Loucy (cell line): ENCODE results near the gene RIMBP2.

ENCODE experiments used
- H2AFZ ChIP-seq: fragments of 200-600 bp; sonication (generic); 2 replicates; pipeline ENCODE4 v1.6.0; 2016; ENCODE audit warnings: antibody characterized with exemption, mild to moderate bottlenecking, low read length, moderate library complexity
- H3F3A ChIP-seq: fragments of 200-600 bp; 2 replicates; pipeline ENCODE4 v1.6.0; 2016; ENCODE audit warnings: antibody characterized with exemption, low read depth, mild to moderate bottlenecking
- H3K27me3 ChIP-seq: fragments of 200-600 bp; sonication (generic); 2 replicates; pipeline ENCODE4 v1.6.1; 2014; ENCODE audit warnings: low read length, mild to moderate bottlenecking; ENCODE audit not compliant: insufficient read depth, poor library complexity, severe bottlenecking
- H3K36me3 ChIP-seq: fragments of 200-600 bp; sonication (generic); 2 replicates; pipeline ENCODE4 v1.6.1; 2016; ENCODE audit warnings: low read length; ENCODE audit not compliant: insufficient read depth
- H3K4me1 ChIP-seq: fragments of 200-600 bp; sonication (generic); 2 replicates; pipeline ENCODE4 v1.5.1; 2014; ENCODE audit warnings: low read length, mild to moderate bottlenecking; ENCODE audit not compliant: insufficient read depth, poor library complexity, severe bottlenecking
- H3K4me2 ChIP-seq: fragments of 200-600 bp; sonication (generic); 2 replicates; pipeline ENCODE4 v1.6.0; 2014; ENCODE audit warnings: antibody characterized with exemption, low read length, low read depth, mild to moderate bottlenecking; ENCODE audit not compliant: poor library complexity, severe bottlenecking
- H3K4me3 ChIP-seq: fragments of 200-600 bp; sonication (generic); 2 replicates; pipeline ENCODE4 v1.5.1; 2014; ENCODE audit warnings: low read length, mild to moderate bottlenecking, mixed read lengths; ENCODE audit not compliant: poor library complexity, severe bottlenecking
- H3K79me2 ChIP-seq: fragments of 200-600 bp; sonication (generic); 2 replicates; pipeline ENCODE4 v1.6.1; 2014; ENCODE audit warnings: low read length; ENCODE audit not compliant: insufficient read depth
- H3K9ac ChIP-seq: fragments of 200-600 bp; sonication (generic); 2 replicates; pipeline ENCODE4 v1.6.0; 2014; ENCODE audit warnings: mild to moderate bottlenecking, low read depth, low read length, moderate library complexity; ENCODE audit not compliant: poor library complexity, severe bottlenecking
- H3K9me2 ChIP-seq: fragments of 200-600 bp; sonication (generic); replicated peaks from 2 replicates; pipeline ENCODE4 v1.6.1; 2016; ENCODE audit warnings: low read depth, low read length, mixed read lengths
- H3K9me3 ChIP-seq: fragments of 200-600 bp; sonication (generic); 2 replicates; pipeline ENCODE4 v1.6.1; 2014; ENCODE audit warnings: mild to moderate bottlenecking, antibody characterized with exemption, low read length, low read depth; ENCODE audit not compliant: insufficient read depth
- H4K20me1 ChIP-seq: fragments of 200-600 bp; sonication (generic); 2 replicates; pipeline ENCODE4 v1.6.0; 2014; ENCODE audit warnings: antibody characterized with exemption, low read length, mild to moderate bottlenecking; ENCODE audit not compliant: insufficient read depth, poor library complexity, severe bottlenecking
- CTCF ChIP-seq: fragments of 200-600 bp; sonication (generic); conservative IDR thresholded peaks from 2 replicates; pipeline ENCODE4 v1.5.1; 2014; ENCODE audit warnings: mild to moderate bottlenecking, antibody characterized with exemption, low read length
- EZH2phosphoT487 ChIP-seq: fragments of 200-600 bp; IDR thresholded peaks from 2 replicates; pipeline ENCODE4 v1.6.1; 2018; ENCODE audit warnings: antibody characterized with exemption, mild to moderate bottlenecking, moderate library complexity, borderline replicate concordance

The RIMBP2 gene

DNA sequence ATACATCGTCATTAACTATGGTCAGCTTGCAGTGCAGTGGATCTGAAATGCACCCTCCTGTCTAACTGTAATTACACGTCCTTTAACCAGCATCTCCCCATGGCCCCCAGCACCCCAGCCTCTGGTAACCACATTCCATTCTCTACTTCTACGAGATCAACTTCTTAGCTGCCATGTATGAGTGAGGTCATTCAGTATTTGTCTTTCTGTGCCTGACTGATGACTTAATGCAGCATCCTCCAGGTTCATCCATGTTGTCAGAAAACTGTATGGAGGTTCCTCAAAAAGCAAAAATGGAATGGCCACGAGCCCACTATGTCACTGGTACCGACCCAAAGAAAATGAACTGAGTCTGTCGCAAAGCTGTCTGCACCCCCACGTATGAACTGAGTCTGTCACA, 107.3 kb downstream of the RIMBP2 start:
- H3K9me2 ChIP-seq, result no peaks in the 10 kb centered on the region
- no peaks in the 10 kb centered on the region for H4K20me1 ChIP-seq
- peaks cover 3% of the 10 kb centered on the region; the same call in 1 of the 2 replicates for H3K9me3 ChIP-seq
- H3K4me3 ChIP-seq, result no peak overlapping the region
- no peaks in the 10 kb centered on the region for H3K79me2 ChIP-seq
- no peaks in the 10 kb centered on the region for H3F3A ChIP-seq
- H3K9ac ChIP-seq, result no peak overlapping the region
- H2AFZ ChIP-seq, result no peak overlapping the region
- no peaks in the 10 kb centered on the region for H3K36me3 ChIP-seq
- H3K27me3 ChIP-seq, result no peaks in the 10 kb centered on the region
- H3K4me1 ChIP-seq, result no peaks in the 10 kb centered on the region
- no peak overlapping the region for H3K4me2 ChIP-seq
- TF ChIP-seq CTCF, result no peak

- H3F3A ChIP-seq, result no peaks in the 10 kb centered on the region
- no peak overlapping the region for H3K4me3 ChIP-seq
- TF ChIP-seq EZH2phosphoT487, result no peak
- TF ChIP-seq CTCF, result no peak
- no peaks in the 10 kb centered on the region for H3K4me1 ChIP-seq
- H3K9ac ChIP-seq, result no peak overlapping the region
- no peaks in the 10 kb centered on the region for H4K20me1 ChIP-seq
- H2AFZ ChIP-seq, result no peak overlapping the region
- no peaks in the 10 kb centered on the region for H3K36me3 ChIP-seq
- H3K27me3 ChIP-seq, result no peaks in the 10 kb centered on the region
- no peaks in the 10 kb centered on the region for H3K79me2 ChIP-seq
- peaks cover 3% of the 10 kb centered on the region; the same call in 1 of the 2 replicates for H3K9me3 ChIP-seq
- H3K4me2 ChIP-seq, result no peak overlapping the region
- H3K9me2 ChIP-seq, result no peaks in the 10 kb centered on the region
Observed at GRCh38 chr12:130608132-130608531, 108.0 kb downstream of the RIMBP2 start.

DNA sequence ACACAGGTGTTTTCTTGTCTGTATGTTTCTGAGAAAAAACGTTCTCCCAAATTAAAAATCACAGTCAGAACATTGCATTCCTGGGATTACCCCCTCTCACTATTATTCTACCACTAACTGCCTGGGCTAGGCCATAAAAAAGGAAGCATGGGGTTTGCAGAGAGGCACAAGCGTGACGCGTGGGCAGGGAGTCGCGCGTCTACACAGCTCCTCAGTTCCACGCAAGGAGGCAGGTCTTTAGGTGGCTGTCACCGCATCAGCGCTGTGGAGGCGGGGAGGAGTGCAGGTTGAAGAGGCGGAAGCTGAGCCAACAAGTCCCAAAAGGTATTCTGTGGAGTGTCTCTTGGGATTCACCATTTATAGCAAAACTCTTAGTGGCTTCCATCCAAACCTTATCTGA, 109.9 kb downstream of the RIMBP2 start:
- Histone ChIP-seq H3K79me2 (no peaks in the 10 kb centered on the region), H4K20me1 (no peaks in the 10 kb centered on the region), H3K4me2 (no peak overlapping the region), H3K9me3 (no peaks in the 10 kb centered on the region), H3K9ac (no peak overlapping the region), H3K4me1 (no peaks in the 10 kb centered on the region), H3K4me3 (no peak overlapping the region), H3K9me2 (no peaks in the 10 kb centered on the region), H3K36me3 (no peaks in the 10 kb centered on the region), H3F3A (no peaks in the 10 kb centered on the region), H3K27me3 (no peaks in the 10 kb centered on the region), H2AFZ (no peak overlapping the region)
- no peak for TF ChIP-seq EZH2phosphoT487
- no peak for TF ChIP-seq CTCF
